ENCODE data around the gene TWIST1.

The TWIST1 gene

DNA sequence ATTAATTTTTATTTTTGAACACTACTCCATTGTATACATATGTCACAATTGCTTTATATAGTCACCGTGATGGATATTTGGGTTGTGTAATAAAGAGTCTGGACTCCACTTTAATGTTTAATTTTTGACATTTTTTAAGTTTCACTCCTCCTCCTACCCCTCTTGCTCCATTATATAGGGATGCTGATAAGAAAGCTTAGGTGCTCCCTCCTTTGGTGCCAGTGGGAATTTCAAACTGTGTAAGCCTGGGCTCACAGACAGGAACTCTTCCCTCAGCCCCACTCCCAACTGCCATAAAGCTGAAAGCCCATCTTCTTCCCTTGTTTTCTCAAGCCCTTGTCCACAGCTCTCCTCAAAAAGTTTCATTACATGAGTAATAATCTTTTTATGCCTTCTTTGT is 47.6 kb downstream of the TWIST1 start:
- no peak for DNase-seq (ENCODE audit: extremely low read depth, insufficient read length)
- TF ChIP-seq, protein P1, sequence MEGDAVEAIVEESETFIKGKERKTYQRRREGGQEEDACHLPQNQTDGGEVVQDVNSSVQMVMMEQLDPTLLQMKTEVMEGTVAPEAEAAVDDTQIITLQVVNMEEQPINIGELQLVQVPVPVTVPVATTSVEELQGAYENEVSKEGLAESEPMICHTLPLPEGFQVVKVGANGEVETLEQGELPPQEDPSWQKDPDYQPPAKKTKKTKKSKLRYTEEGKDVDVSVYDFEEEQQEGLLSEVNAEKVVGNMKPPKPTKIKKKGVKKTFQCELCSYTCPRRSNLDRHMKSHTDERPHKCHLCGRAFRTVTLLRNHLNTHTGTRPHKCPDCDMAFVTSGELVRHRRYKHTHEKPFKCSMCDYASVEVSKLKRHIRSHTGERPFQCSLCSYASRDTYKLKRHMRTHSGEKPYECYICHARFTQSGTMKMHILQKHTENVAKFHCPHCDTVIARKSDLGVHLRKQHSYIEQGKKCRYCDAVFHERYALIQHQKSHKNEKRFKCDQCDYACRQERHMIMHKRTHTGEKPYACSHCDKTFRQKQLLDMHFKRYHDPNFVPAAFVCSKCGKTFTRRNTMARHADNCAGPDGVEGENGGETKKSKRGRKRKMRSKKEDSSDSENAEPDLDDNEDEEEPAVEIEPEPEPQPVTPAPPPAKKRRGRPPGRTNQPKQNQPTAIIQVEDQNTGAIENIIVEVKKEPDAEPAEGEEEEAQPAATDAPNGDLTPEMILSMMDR (IDR thresholded peaks at IDR 0.05; ENCODE audit: insufficient read depth, low read length, poor library complexity, severe bottlenecking), result no peak
- Histone ChIP-seq H3K36me3 (ENCODE audit: control insufficient read depth, insufficient read depth, low read length) (no peaks in the 10 kb centered on the region), H3K4me3 (replicated peaks; ENCODE audit: low read depth, low read length) (no peak overlapping the region), H3K27me3 (replicated peaks; ENCODE audit: control insufficient read depth, insufficient read depth, low read length) (no peaks in the 10 kb centered on the region)

DNA sequence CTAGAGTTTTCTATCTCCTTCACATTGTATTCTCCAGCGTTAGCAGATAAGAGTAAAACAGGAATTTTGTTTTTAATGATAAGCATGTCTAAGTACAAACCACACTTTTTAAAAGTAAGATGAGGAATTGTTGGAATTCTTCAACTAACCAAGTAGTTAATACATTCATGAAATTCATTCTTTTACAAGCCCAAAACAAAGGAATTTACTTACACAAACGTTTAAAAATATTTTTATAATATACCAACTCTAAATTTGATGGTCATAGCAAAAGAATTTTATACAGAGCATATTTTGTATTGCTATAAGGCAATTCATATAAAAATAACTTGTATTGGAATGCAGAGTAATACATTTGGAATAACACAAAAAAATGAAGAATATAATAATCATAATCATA is 51.3 kb downstream of the TWIST1 start:
- H3K36me3 ChIP-seq (ENCODE audit: control insufficient read depth, insufficient read depth, low read length), result no peaks in the 10 kb centered on the region
- TF ChIP-seq, protein P1 (IDR thresholded peaks at IDR 0.05; ENCODE audit: insufficient read depth, low read length, poor library complexity, severe bottlenecking), result no peak
- DNase-seq (ENCODE audit: extremely low read depth, insufficient read length), result no peak
- H3K4me3 ChIP-seq (replicated peaks; ENCODE audit: low read depth, low read length), result no peak overlapping the region
- H3K27me3 ChIP-seq (replicated peaks; ENCODE audit: control insufficient read depth, insufficient read depth, low read length), result no peaks in the 10 kb centered on the region
